Hepatocyte (in vitro differentiated cells): ENCODE data around the gene FCHSD2. TPM values are rescaled to one million over a fixed set of nuclear protein-coding genes. Genes with fewer than 3 reads are reported as not detected.

Experiments
- DNase-seq: peaks from one replicate; pipeline ENCODE4 v3.0.0-alpha.2; 2016; ENCODE audit warnings: low spot score
- H2AFZ ChIP-seq: fragments of 200-600 bp; sonication (generic); 2 replicates; pipeline ENCODE4 v1.6.0; 2016; ENCODE audit warnings: antibody characterized with exemption, mild to moderate bottlenecking
- H3K27ac ChIP-seq: fragments of 200-600 bp; sonication (generic); 2 replicates; pipeline ENCODE4 v1.5.1; 2016; ENCODE audit warnings: mild to moderate bottlenecking
- H3K27me3 ChIP-seq: fragments of 200-600 bp; sonication (generic); 2 replicates; pipeline ENCODE4 v1.6.1; 2016
- H3K36me3 ChIP-seq: fragments of 200-600 bp; sonication (generic); replicated peaks from 2 replicates; pipeline ENCODE4 v1.5.1; 2016; ENCODE audit warnings: low read depth; ENCODE audit not compliant: insufficient read depth
- H3K4me1 ChIP-seq: fragments of 200-600 bp; sonication (generic); 2 replicates; pipeline ENCODE4 v1.5.1; 2016; ENCODE audit warnings: mild to moderate bottlenecking, moderate library complexity; ENCODE audit not compliant: insufficient read depth
- H3K4me2 ChIP-seq: fragments of 200-600 bp; sonication (generic); 2 replicates; pipeline ENCODE4 v1.6.0; 2016
- H3K4me3 ChIP-seq: fragments of 200-600 bp; sonication (generic); 2 replicates; pipeline ENCODE4 v1.5.1; 2016; ENCODE audit warnings: mild to moderate bottlenecking
- H3K79me2 ChIP-seq: fragments of 200-600 bp; sonication (generic); 2 replicates; pipeline ENCODE4 v1.6.0; 2017; ENCODE audit warnings: mild to moderate bottlenecking
- H3K9me2 ChIP-seq: fragments of 200-600 bp; sonication (generic); replicated peaks from 2 replicates; pipeline ENCODE4 v1.6.0; 2017; ENCODE audit warnings: mild to moderate bottlenecking; ENCODE audit not compliant: insufficient read depth
- H3K9me3 ChIP-seq: fragments of 200-600 bp; sonication (generic); 2 replicates; pipeline ENCODE4 v1.5.1; 2016; ENCODE audit warnings: low read depth, mild to moderate bottlenecking
- H4K20me1 ChIP-seq: fragments of 200-600 bp; sonication (generic); 2 replicates; pipeline ENCODE4 v1.6.0; 2016; ENCODE audit warnings: mild to moderate bottlenecking; ENCODE audit not compliant: insufficient read depth, poor library complexity, severe bottlenecking
- EZH2 ChIP-seq: fragments of 200-600 bp; sonication (generic); IDR thresholded peaks from 2 replicates; pipeline ENCODE4 v1.6.1; 2016; ENCODE audit warnings: antibody characterized with exemption, mild to moderate bottlenecking, borderline replicate concordance
- EZH2phosphoT487 ChIP-seq: fragments of 200-600 bp; sonication (generic); IDR thresholded peaks from one replicate; pipeline ENCODE4 v1.6.1; 2018; ENCODE audit warnings: antibody characterized with exemption, mild to moderate bottlenecking, low read depth, moderate library complexity; ENCODE audit not compliant: unreplicated experiment, severe bottlenecking
- WGBS: methylation state at CpG from one replicate; pipeline ENCODE4 v1.1.6; 2016; ENCODE audit warnings: low lambda C conversion rate; ENCODE audit errors: missing lambda C conversion rate; 5-methylcytosine and 5-hydroxymethylcytosine counted together
- polyA plus RNA-seq: library from polyadenylated mRNA; unstranded; fragments of >200 nt; fragmentation: Nextera tagmentation; extraction: Ambion mirVana; gene quantifications from 2 replicates; pipeline ENCODE4 v1.2.1, GENCODE V29; 2016
- total RNA-seq: library from RNA; depleted of rRNA; stranded (reverse); fragments of >200 nt; gene quantifications from 2 replicates; pipeline ENCODE4 v1.2.3, GENCODE V29; 2014
- TF ChIP-seq, protein P1 (sequence below): fragments of 200-600 bp; sonication (generic); IDR thresholded peaks from 2 replicates; pipeline ENCODE4 v1.5.1; 2016; ENCODE audit warnings: antibody characterized with exemption, mild to moderate bottlenecking; ENCODE audit not compliant: poor library complexity

The FCHSD2 gene
- total and polyA plus RNA-seq, 2 experiments from 2014 or later = 9.1 to 13.1 TPM

- H3K9me3 ChIP-seq = no peaks in the 10 kb centered on the region
- no peak overlapping the region for H2AFZ ChIP-seq
- no peak overlapping the region for H3K27ac ChIP-seq
- no peak overlapping the region for H3K4me2 ChIP-seq
- no peaks in the 10 kb centered on the region for H3K79me2 ChIP-seq
- no peaks in the 10 kb centered on the region for H3K9me2 ChIP-seq
- no peaks in the 10 kb centered on the region for H3K27me3 ChIP-seq
- H4K20me1 ChIP-seq = no peaks in the 10 kb centered on the region
- DNase-seq = no peak
- no peaks in the 10 kb centered on the region for H3K4me1 ChIP-seq
- TF ChIP-seq EZH2 (no peak), EZH2phosphoT487 (no peak)
- TF ChIP-seq, protein P1, sequence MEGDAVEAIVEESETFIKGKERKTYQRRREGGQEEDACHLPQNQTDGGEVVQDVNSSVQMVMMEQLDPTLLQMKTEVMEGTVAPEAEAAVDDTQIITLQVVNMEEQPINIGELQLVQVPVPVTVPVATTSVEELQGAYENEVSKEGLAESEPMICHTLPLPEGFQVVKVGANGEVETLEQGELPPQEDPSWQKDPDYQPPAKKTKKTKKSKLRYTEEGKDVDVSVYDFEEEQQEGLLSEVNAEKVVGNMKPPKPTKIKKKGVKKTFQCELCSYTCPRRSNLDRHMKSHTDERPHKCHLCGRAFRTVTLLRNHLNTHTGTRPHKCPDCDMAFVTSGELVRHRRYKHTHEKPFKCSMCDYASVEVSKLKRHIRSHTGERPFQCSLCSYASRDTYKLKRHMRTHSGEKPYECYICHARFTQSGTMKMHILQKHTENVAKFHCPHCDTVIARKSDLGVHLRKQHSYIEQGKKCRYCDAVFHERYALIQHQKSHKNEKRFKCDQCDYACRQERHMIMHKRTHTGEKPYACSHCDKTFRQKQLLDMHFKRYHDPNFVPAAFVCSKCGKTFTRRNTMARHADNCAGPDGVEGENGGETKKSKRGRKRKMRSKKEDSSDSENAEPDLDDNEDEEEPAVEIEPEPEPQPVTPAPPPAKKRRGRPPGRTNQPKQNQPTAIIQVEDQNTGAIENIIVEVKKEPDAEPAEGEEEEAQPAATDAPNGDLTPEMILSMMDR = no peak
- no peaks in the 10 kb centered on the region for H3K36me3 ChIP-seq
- no peak overlapping the region for H3K4me3 ChIP-seq
- WGBS = 96% methylated on average over 3 of the region's 3 CpGs
These were observed 182.0 kb downstream of the FCHSD2 start for GRCh38 chr11:72959998-72960731.

- Histone ChIP-seq H3K27me3 (no peaks in the 10 kb centered on the region), H4K20me1 (no peaks in the 10 kb centered on the region), H3K9me2 (no peaks in the 10 kb centered on the region), H3K4me1 (no peaks in the 10 kb centered on the region), H3K79me2 (no peaks in the 10 kb centered on the region), H3K4me3 (no peak overlapping the region), H3K4me2 (no peak overlapping the region), H3K9me3 (no peaks in the 10 kb centered on the region), H3K36me3 (no peaks in the 10 kb centered on the region), H2AFZ (no peak overlapping the region), H3K27ac (no peak overlapping the region)
- no peak for DNase-seq
- TF ChIP-seq EZH2phosphoT487 (no peak), EZH2 (no peak)
- TF ChIP-seq, protein P1 = no peak
- WGBS = 93% methylated on average over 2 of the region's 2 CpGs
These were observed 183.3 kb downstream of the FCHSD2 start for GRCh38 chr11:72958791-72959190.

- 58% methylated on average over 1 of the region's 1 CpG for WGBS
- Histone ChIP-seq H3K27ac (no peak overlapping the region), H3K9me2 (no peaks in the 10 kb centered on the region), H3K27me3 (no peaks in the 10 kb centered on the region), H2AFZ (no peak overlapping the region), H3K4me2 (no peak overlapping the region), H4K20me1 (no peaks in the 10 kb centered on the region), H3K9me3 (no peaks in the 10 kb centered on the region), H3K4me3 (no peak overlapping the region), H3K36me3 (no peaks in the 10 kb centered on the region), H3K79me2 (no peaks in the 10 kb centered on the region), H3K4me1 (no peaks in the 10 kb centered on the region)
- no peak for TF ChIP-seq EZH2
- no peak for TF ChIP-seq EZH2phosphoT487
- TF ChIP-seq, protein P1 = no peak
- DNase-seq = no peak
These were observed 186.7 kb downstream of the FCHSD2 start for GRCh38 chr11:72955466-72955865.
